GM18870 (cell line): ENCODE measurements around the gene DDX17.

ENCODE experiments used
- ATAC-seq: cut with Tn5 transposase; IDR thresholded peaks from one replicate; pipeline ENCODE4 v1.9.1; 2021; ENCODE audit warnings: moderate library complexity; ENCODE audit not compliant: unreplicated experiment

The DDX17 gene

DNA sequence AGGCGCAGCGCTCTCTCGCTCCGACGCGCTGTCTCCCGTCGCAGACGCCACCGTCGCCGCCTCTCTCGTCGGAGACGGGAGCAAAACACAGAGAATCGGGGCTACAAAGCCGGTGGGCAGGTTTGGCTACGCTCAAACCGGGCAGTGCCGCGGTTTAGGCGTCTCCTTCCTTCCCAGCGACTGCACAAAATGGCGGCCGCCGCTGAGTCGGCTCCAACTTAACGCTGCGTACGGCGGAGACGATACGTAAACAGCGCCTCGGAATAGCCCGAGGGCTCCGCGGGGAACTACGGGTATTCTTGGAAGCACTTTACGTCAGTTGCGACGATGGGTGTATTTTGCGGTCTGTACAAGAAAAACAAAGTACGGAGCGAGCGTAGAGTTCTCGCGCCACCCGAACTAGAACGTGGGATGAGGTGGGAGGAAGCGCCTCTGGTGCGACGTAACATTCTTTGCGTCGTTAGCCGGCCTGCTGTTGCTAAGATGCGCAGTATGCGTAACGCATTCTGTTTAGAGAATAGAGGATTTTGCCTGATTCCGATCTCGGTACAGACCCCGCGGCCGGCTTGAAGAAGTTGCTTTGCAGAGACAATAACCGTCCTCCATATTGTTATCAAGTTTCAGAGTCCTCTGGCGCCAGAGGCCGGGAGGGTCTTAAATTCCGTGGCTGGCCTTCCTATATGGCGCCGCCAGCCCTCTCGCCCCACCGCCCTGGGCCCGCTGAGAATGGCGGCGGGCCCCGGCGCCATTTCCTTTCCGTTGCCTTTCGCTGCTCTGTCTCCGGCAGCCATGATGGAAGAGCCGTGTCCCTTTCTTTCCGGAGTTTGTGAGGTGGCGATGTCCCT lies at the start of gene DDX17:
DDX17 (minus strand) TSS at position 194 of the 845 bp plus-strand sequence.
- ATAC-seq = peak; percentile 93

GRCh38 chr22:38554281-38554680 lies 48.2 kb upstream of the DDX17 start:
- no peak for ATAC-seq

- ATAC-seq = no peak
Observed at GRCh38 chr22:38549101-38549894, 43.2 kb upstream of the DDX17 start.

DNA sequence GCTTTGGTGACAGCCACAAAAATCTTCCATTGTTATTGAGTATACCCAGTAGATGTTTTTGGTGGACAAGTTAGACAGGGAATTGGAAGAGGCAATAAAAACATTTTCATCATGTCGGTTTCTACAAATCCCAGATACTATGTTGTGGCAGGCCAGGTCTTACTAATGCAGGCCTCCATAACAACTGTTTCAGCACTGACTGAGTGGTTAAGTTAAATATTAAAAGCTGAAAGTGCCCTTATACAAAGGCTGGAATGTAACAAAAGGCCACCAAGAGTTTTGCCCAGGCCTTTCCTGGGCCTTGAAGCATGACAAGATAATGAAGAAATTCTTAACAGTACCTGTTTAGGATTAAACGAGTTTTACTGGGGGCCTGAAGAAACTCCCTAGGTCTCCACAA lies 34.6 kb upstream of the DDX17 start:
- no peak for ATAC-seq

DNA sequence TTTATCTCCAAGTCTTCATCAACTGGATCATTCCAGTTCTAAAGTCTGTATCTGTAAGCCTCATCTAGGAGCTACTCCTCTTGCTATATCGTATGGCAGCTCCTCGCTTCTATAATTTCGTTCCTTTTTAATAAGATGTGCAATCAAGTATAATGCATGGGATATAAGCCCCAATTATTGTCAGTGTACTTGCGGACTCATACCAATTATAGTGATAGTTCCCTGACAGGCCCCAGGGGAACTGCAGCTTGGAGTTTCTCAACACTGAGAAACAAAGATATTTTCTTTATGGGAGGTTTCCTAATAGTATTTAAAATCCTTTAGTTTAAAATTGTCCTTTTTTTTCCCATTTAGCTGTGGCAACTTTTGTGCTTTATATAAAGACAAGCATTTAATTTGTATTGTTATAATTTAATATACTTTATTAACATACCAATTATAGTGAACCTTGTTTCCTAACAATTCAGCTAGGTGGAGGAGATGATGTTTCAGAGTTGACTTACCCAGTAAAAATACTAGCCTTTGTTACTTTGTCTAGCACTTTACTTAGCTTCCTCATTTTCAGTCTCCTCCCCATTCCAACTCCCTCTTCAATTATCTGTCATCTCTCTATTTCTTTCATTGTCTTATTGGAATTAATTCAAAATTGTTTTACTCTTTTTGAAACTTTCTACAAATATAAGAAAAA lies 25.3 kb upstream of the DDX17 start:
- no peak for ATAC-seq

GRCh38 chr22:38524429-38524828 lies 18.3 kb upstream of the DDX17 start:
- ATAC-seq = no peak

GRCh38 chr22:38523479-38523878 lies 17.4 kb upstream of the DDX17 start:
- ATAC-seq = no peak

DNA sequence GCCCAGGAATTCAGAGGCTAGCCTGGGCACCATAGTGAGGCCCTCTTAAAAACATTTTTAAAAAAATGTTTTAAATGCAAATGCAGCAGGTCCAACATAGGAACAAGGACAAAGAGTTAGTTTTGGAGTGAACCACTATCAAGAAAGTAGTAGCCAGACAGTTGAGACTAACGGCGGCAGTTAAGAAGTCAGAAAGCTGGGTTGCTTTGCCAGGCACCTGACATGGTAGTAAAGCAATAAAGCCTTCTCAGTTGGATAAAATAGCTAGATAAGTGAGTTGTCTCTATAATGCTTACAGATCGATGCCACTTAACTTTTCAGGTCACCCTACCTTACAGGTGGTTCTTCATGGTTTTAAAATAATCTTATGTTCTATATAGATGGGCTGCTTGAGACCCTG lies 16.9 kb upstream of the DDX17 start:
- no peak for ATAC-seq

DNA sequence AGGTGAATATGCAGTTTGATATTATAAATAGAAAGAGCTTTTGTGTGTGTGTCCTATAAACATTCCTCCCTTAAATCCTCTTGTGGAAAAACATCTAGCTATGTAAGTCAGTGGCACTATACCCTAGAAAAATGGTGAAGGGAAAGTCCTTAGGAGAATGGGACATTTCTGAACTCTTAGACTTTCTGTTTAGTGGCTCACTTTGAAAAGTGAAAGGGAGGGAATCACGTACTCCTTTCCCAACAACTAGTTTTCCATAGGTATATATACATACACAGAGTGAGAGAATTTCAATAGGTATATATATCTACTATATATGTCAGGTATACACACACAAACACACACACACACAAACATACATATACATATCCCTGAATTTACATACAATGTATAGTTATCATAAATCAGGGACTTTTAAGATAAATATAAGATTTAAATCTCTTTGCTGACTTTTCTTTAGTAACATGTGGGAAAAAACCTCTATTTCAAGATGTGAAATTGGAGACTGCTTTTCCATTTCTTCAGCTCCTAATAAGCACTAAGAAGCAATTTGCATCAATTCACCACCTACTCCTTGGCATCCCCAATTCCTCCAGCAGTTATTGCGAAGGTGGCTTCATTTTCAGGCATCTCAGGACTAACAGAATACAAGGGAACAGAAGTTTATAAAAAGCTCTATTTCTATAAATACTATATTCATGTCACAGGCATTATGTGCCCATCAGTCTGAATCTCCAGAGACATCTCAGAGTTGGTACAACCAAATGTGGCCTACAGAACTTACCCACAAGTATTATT lies 13.5 kb upstream of the DDX17 start:
- ATAC-seq = no peak

- no peak for ATAC-seq
Observed at GRCh38 chr22:38518620-38519019, 12.5 kb upstream of the DDX17 start.

DNA sequence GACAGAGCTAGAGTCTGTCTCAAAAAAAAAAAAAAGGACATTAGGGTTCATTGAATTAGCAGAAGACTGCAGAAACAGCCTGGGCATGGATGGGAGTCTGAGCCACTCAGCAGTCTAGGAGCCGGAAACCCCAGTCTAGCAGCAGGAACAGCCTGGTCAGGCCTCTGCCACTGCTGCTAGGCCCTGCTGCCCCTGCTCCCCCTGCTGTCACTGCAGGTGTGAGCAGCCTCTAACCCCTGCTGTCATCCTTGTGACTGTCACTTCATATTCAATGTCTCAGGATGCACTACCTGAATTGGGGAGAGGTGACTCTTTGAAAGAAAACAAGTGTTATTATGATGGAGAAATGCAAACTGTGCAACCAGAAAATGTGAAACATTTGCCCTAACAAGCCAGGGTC lies 7.0 kb upstream of the DDX17 start:
- no peak for ATAC-seq

DNA sequence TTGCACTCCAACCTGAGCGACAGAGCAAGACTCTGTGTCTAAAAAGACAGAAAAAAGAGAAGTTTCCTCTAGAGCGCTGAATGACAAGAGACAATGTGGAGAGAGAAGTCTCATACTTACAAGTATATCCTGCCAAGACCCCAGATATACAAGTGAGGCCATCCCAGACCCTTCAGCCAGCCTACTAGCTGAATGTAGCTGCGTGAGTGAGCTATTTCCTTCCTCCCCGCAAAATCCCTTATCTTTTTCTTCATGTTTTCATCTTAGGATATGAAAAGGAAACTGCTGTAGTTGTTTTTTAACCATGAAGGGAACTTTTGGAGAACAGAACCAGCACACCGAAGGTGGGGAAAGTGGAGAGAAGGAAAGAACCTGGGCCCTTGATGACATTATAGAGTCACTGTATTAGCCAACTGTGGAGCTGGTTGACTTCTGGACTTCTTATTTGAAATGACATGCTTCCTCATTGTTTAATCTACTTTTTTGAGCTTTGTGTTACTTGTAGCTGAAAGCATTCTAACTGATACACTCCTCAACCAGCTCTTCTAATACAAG lies 4.4 kb upstream of the DDX17 start:
- ATAC-seq = no peak

DNA sequence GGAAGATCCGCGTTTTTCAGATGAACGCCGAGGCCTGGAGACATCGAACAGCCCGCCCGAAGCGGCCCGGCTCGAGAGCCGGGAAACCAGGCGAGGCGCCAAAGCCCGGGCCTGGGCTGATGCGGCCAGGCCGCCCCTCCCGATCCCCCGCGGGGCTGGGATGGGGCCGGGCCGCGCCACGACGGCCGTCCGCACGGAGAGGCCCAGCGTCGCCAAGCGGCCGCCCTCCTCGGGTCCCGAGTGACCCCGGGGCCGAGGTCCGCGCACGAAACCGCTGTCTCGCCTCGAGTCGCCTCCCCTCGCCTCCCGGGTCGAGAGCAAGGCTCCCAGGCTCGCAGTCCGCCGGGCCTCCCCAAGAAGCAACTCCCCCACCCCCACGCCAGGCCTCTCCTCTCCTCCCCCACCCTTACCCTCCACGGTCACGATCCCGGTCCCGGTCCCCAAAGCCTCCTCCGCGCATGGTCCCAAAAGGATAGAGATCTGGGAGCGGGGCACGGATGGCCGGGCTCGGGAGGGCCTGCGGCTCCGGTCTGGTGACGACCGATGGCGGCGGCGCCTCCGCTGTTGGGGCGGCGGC lies 482 bp downstream of the DDX17 start:
- ATAC-seq = peak; percentile 12

GRCh38 chr22:38504731-38505540 lies 1.2 kb downstream of the DDX17 start:
- no peak for ATAC-seq

GRCh38 chr22:38503021-38503420 lies 3.1 kb downstream of the DDX17 start:
- ATAC-seq = no peak

GRCh38 chr22:38501797-38502672 lies 4.1 kb downstream of the DDX17 start:
- ATAC-seq = no peak

- ATAC-seq = no peak
Observed at GRCh38 chr22:38497869-38498268, 8.2 kb downstream of the DDX17 start.

DNA sequence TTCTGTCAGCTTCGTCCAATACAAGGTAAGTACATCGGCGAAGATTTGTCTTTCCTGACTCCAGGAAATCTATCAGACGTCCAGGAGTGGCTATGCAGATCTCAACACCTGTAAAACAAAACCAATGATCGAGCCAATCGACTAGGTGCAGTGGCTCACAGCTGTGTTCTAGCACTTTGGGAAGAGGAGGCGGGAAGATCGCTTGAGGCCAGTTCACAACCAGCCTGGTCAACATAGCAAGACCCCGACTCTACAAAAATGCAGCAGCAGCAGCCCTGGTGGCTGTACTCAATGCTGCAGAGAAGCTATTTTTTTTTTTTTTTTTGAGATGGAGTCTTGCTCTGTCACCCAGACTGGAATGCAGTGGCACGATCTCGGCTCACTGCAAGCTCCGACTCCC lies 11.2 kb downstream of the DDX17 start:
- ATAC-seq = no peak
